C4-2B (cell line): ENCODE measurements around the gene CNTRL.

Experiments used
- H3K27ac ChIP-seq: fragments of 450-650 bp; 2 replicates; pipeline ENCODE4 v1.5.1; 2017
- ZFX ChIP-seq: fragments of 450-650 bp; IDR thresholded peaks from 2 replicates; pipeline ENCODE4 v1.6.1; 2017
- TF ChIP-seq, protein P1 (sequence below): fragments of 450-650 bp; conservative IDR thresholded peaks from 2 replicates; pipeline ENCODE4 v1.5.1; 2017; ENCODE audit warnings: mild to moderate bottlenecking

Gene CNTRL

DNA sequence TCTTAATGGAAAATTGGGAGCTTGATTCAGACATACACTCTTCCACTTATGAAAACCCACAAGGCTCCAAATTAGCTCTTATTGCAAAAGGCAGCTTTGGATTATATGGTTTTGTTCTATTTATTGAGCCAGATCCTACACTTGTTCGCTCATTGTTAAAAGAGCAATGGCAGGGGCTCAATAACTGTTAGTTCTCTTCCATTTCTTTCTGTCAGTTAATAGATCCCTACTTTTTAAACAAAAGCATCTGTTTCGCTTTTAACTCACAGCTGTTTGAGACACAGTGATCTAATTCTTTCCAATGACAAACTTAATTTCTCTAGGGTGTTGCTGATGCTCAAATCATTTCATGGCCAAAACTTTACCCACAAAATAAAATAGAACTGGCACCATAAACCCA is 36.4 kb upstream of the CNTRL start:
- H3K27ac ChIP-seq, result no peak overlapping the region
- no peak for TF ChIP-seq ZFX
- TF ChIP-seq, protein P1, sequence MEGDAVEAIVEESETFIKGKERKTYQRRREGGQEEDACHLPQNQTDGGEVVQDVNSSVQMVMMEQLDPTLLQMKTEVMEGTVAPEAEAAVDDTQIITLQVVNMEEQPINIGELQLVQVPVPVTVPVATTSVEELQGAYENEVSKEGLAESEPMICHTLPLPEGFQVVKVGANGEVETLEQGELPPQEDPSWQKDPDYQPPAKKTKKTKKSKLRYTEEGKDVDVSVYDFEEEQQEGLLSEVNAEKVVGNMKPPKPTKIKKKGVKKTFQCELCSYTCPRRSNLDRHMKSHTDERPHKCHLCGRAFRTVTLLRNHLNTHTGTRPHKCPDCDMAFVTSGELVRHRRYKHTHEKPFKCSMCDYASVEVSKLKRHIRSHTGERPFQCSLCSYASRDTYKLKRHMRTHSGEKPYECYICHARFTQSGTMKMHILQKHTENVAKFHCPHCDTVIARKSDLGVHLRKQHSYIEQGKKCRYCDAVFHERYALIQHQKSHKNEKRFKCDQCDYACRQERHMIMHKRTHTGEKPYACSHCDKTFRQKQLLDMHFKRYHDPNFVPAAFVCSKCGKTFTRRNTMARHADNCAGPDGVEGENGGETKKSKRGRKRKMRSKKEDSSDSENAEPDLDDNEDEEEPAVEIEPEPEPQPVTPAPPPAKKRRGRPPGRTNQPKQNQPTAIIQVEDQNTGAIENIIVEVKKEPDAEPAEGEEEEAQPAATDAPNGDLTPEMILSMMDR, result no peak

DNA sequence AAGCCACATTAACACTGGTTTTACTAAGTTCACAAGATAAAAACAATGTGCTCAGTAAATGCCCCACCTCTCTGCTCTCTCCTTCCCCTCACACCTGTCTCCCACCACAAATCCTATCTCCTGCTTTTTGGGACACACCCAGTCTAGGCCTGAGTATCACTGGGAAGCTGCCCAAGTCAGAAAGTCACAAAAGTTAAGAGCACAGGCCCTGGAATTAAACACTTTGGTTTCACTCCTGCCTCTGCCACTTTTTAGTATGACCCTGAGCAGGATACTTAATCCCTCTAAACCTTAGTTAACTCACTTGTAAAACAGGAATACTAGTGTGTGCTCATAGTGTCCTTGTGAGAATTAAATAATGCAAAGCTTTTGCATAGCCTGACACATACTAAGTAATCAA is 36.0 kb upstream of the CNTRL start:
- no peak overlapping the region for H3K27ac ChIP-seq
- TF ChIP-seq, protein P1, result no peak
- no peak for TF ChIP-seq ZFX

DNA sequence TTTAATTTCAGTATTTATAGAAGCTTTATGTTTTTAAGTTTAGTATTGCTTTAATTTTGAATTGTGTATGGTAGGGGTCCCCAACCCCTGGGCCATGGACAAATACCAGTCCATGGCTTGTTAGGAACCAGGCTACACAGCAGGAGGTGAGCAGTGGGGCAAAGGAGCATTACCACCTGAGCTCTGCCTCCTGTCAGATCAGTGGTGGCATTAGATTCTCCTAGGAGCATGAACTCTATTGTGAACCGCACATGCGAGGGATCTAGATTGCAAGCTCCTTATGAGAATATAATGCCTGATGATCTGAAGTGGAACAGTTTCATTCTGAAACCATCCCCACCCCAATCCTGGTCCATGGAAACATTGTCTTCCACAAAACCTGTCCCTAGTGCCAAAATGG is 26.6 kb upstream of the CNTRL start:
- H3K27ac ChIP-seq, result peak overlapping the region; percentile 39; the same call in 1 of the 2 replicates
- TF ChIP-seq, protein P1, result no peak
- no peak for TF ChIP-seq ZFX

DNA sequence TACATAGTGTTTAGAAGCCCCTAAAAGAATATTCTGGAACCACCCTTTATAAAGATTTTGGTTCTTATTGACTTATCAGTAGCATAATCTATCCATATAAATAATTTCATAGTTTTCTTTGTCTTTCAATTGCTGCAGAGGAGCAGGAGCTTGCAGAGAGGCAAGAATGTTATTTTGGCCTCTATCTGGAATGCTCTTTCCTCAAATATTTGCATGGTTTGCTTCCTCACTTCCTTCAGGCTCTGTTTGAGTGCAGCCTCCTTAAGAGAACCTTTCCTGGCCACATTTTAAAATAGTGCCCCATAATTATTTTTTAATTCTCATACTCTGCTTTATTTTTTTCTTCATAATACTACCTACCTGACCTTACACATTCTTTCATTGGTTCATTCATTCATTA is 26.1 kb upstream of the CNTRL start:
- TF ChIP-seq, protein P1, result no peak
- TF ChIP-seq ZFX, result no peak

DNA sequence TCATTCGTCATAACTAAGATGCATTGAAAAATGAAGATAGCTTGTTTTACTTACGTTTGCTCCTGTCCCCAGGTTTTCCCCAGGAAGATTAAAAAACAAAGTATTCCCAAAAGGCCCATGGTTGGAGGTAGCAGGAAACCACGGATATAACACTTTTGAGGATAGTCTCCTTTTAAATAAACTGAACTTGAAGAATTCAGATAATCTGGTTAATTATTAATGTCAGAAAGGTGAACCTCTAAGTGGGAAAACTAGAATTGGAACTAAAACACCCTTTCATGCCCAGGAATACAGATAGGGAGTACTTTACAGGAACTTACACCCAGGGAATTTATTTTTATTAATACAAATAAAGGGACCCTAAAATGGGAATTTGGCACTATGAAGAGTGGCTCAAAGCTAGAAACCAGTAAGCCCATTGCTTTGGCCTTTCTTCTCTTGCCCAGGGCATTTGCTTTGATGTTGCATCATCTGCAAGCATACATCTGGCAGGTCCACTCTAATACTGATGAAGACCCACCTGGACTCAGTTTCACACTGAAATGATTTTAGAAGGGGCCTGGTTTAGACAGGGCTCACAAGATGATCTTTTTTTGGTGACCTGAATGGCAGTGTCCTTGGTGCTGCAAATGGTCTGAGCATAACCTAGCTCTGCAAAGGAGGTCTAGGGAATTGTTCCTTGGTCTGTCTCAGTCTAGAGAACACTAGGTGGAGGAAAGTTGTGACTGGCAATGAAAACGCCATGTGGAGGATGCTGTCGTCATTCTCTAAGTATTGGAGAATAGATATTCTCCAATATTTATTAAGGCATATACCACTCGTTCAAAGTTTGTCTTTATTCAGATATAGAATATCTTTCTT is 24.4 kb upstream of the CNTRL start, which contains the start of gene C5:
C5 (minus strand) TSS at position 148 of the 861 bp plus-strand sequence; CDS start at position 119, 29 bp downstream.
- no peak within 1 kb of the TSS for H3K27ac ChIP-seq
- no peak for TF ChIP-seq ZFX
- TF ChIP-seq, protein P1, result no peak

More for the DNA sequence above, 26.1 kb upstream of the CNTRL start:
- no peak overlapping the region; the same call in 1 of the 2 replicates for H3K27ac ChIP-seq

DNA sequence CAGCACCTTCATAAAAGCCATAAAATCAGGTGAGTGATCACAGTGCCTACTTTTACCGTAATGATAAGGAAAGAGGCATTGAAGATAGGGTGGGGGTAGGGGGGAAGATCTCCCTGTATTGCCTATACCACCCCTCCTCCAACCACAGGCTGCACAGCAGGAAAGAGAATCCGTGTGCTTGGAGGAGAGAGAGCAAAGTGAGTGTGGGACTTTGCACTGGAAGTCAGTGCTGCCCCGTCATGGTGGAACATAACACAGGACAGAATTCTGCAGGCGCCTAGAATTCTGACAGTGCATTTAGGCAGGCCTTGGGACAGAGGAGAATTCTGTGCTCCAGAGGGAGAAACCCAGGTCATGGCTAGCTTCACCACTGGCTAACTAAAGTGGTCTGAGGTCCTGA is 21.2 kb upstream of the CNTRL start:
- H3K27ac ChIP-seq, result no peak overlapping the region
- TF ChIP-seq ZFX, result no peak
- TF ChIP-seq, protein P1, result no peak

DNA sequence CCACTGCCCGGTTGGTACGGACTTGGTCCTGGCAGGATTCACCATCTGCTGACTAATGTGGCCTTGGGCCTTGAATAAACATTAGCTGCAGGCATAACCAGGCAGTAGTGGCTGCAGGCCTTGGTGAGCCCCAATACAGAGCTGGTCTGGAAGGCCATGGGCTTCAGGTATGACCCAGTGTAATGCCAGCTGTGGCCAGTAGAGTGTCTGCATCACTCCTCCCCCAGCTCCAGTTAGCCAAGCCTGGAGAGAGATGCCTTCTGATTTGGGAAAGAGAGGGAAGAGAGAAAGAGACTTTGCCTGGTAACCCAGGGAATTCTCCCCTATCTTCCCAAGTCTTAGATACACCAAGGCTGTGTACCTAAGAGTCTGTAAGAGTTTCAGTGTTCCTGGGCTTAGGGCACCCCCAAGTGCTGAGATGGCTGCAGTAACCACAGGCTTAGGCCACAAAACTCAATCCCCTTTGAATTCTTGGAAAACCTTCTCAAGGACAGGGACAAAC is 19.1 kb upstream of the CNTRL start:
- H3K27ac ChIP-seq, result no peak overlapping the region

More for the DNA sequence above, 19.1 kb upstream of the CNTRL start:
- no peak for TF ChIP-seq ZFX
- TF ChIP-seq, protein P1, result peak; percentile 52
